Measurements from ENCODE around the gene CREM. TPM values are rescaled to one million over a fixed set of nuclear protein-coding genes. Genes with fewer than 3 reads are reported as not detected.

CREM gene
- total RNA-seq, 1 donor from 2014 or later = 26.9 TPM

GRCh38 chr10:35091994-35092790 lies 34.5 kb upstream of the CREM start:
- DNase-seq (ENCODE audit: low read depth) = no peak
- TF ChIP-seq CTCF (conservative IDR thresholded peaks at IDR 0.05; ENCODE audit: low read depth, low read length) = no peak
- no peak overlapping the region for H3K4me3 ChIP-seq (ENCODE audit: low read depth, low read length)

GRCh38 chr10:35092851-35093250 lies 33.8 kb upstream of the CREM start:
- no peak overlapping the region for H3K4me3 ChIP-seq (ENCODE audit: low read depth, low read length)
- DNase-seq (ENCODE audit: low read depth) = no peak
- TF ChIP-seq CTCF (conservative IDR thresholded peaks at IDR 0.05; ENCODE audit: low read depth, low read length) = no peak

- H3K4me3 ChIP-seq (ENCODE audit: low read depth, low read length) = no peak overlapping the region
- no peak for TF ChIP-seq CTCF (conservative IDR thresholded peaks at IDR 0.05; ENCODE audit: low read depth, low read length)
- no peak for DNase-seq (ENCODE audit: low read depth)
Measured at GRCh38 chr10:35096312-35096711, 30.3 kb upstream of the CREM start.

- TF ChIP-seq CTCF (conservative IDR thresholded peaks at IDR 0.05; ENCODE audit: low read depth, low read length) = no peak
- no peak overlapping the region for H3K4me3 ChIP-seq (ENCODE audit: low read depth, low read length)
- DNase-seq (ENCODE audit: low read depth) = no peak
Measured at GRCh38 chr10:35097510-35097909, 29.1 kb upstream of the CREM start.

GRCh38 chr10:35103882-35104281 lies 22.8 kb upstream of the CREM start:
- no peak for DNase-seq (ENCODE audit: low read depth)
- no peak for TF ChIP-seq CTCF (conservative IDR thresholded peaks at IDR 0.05; ENCODE audit: low read depth, low read length)
- no peak overlapping the region for H3K4me3 ChIP-seq (ENCODE audit: low read depth, low read length)

- no peak for TF ChIP-seq CTCF (conservative IDR thresholded peaks at IDR 0.05; ENCODE audit: low read depth, low read length)
- DNase-seq (ENCODE audit: low read depth) = no peak
- H3K4me3 ChIP-seq (ENCODE audit: low read depth, low read length) = no peak overlapping the region
Measured at GRCh38 chr10:35112571-35112970, 14.1 kb upstream of the CREM start.

- no peak overlapping the region for H3K4me3 ChIP-seq (ENCODE audit: low read depth, low read length)
- TF ChIP-seq CTCF (conservative IDR thresholded peaks at IDR 0.05; ENCODE audit: low read depth, low read length) = no peak
- DNase-seq (ENCODE audit: low read depth) = no peak
Measured at GRCh38 chr10:35119378-35119777, 7.3 kb upstream of the CREM start.

All from epithelial cell of proximal tubule (primary cell).